Loucy (cell line): Measurements from ENCODE around the gene BAIAP2L1.

Experiments used
- H2AFZ ChIP-seq: fragments of 200-600 bp; sonication (generic); 2 replicates; pipeline ENCODE4 v1.6.0; 2016; ENCODE audit warnings: antibody characterized with exemption, mild to moderate bottlenecking, low read length, moderate library complexity
- H3F3A ChIP-seq: fragments of 200-600 bp; 2 replicates; pipeline ENCODE4 v1.6.0; 2016; ENCODE audit warnings: antibody characterized with exemption, low read depth, mild to moderate bottlenecking
- H3K27me3 ChIP-seq: fragments of 200-600 bp; sonication (generic); 2 replicates; pipeline ENCODE4 v1.6.1; 2014; ENCODE audit warnings: low read length, mild to moderate bottlenecking; ENCODE audit not compliant: insufficient read depth, poor library complexity, severe bottlenecking
- H3K36me3 ChIP-seq: fragments of 200-600 bp; sonication (generic); 2 replicates; pipeline ENCODE4 v1.6.1; 2016; ENCODE audit warnings: low read length; ENCODE audit not compliant: insufficient read depth
- H3K4me1 ChIP-seq: fragments of 200-600 bp; sonication (generic); 2 replicates; pipeline ENCODE4 v1.5.1; 2014; ENCODE audit warnings: low read length, mild to moderate bottlenecking; ENCODE audit not compliant: insufficient read depth, poor library complexity, severe bottlenecking
- H3K4me2 ChIP-seq: fragments of 200-600 bp; sonication (generic); 2 replicates; pipeline ENCODE4 v1.6.0; 2014; ENCODE audit warnings: antibody characterized with exemption, low read length, low read depth, mild to moderate bottlenecking; ENCODE audit not compliant: poor library complexity, severe bottlenecking
- H3K4me3 ChIP-seq: fragments of 200-600 bp; sonication (generic); 2 replicates; pipeline ENCODE4 v1.5.1; 2014; ENCODE audit warnings: low read length, mild to moderate bottlenecking, mixed read lengths; ENCODE audit not compliant: poor library complexity, severe bottlenecking
- H3K79me2 ChIP-seq: fragments of 200-600 bp; sonication (generic); 2 replicates; pipeline ENCODE4 v1.6.1; 2014; ENCODE audit warnings: low read length; ENCODE audit not compliant: insufficient read depth
- H3K9ac ChIP-seq: fragments of 200-600 bp; sonication (generic); 2 replicates; pipeline ENCODE4 v1.6.0; 2014; ENCODE audit warnings: mild to moderate bottlenecking, low read depth, low read length, moderate library complexity; ENCODE audit not compliant: poor library complexity, severe bottlenecking
- H3K9me2 ChIP-seq: fragments of 200-600 bp; sonication (generic); replicated peaks from 2 replicates; pipeline ENCODE4 v1.6.1; 2016; ENCODE audit warnings: low read depth, low read length, mixed read lengths
- H3K9me3 ChIP-seq: fragments of 200-600 bp; sonication (generic); 2 replicates; pipeline ENCODE4 v1.6.1; 2014; ENCODE audit warnings: mild to moderate bottlenecking, antibody characterized with exemption, low read length, low read depth; ENCODE audit not compliant: insufficient read depth
- H4K20me1 ChIP-seq: fragments of 200-600 bp; sonication (generic); 2 replicates; pipeline ENCODE4 v1.6.0; 2014; ENCODE audit warnings: antibody characterized with exemption, low read length, mild to moderate bottlenecking; ENCODE audit not compliant: insufficient read depth, poor library complexity, severe bottlenecking
- EZH2phosphoT487 ChIP-seq: fragments of 200-600 bp; IDR thresholded peaks from 2 replicates; pipeline ENCODE4 v1.6.1; 2018; ENCODE audit warnings: antibody characterized with exemption, mild to moderate bottlenecking, moderate library complexity, borderline replicate concordance
- TF ChIP-seq, protein P1 (sequence below): fragments of 200-600 bp; sonication (generic); conservative IDR thresholded peaks from 2 replicates; pipeline ENCODE4 v1.5.1; 2014; ENCODE audit warnings: mild to moderate bottlenecking, antibody characterized with exemption, low read length

BAIAP2L1 gene

DNA sequence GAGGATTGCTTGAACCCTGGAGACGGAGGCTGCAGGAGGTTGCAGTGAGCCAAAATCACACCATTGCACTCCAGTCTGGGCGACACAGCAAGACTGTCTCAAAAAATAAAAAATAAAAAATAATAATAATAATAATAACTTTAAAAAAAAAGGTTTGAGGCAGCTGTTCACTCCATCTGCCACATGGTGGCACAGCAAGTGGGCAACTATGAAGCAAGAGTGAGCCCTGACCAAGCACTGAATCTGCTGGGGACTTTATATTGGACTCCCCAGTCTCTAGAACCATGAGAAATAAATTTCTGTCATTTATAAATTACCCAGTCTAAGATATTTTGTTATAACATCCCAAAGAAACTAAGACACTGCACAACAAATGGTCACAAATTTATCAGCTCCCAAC is 134.1 kb downstream of the BAIAP2L1 start:
- Histone ChIP-seq H3K27me3 (no peaks in the 10 kb centered on the region), H3K4me3 (no peak overlapping the region), H3K9me3 (no peaks in the 10 kb centered on the region), H3K4me1 (peaks cover 7% of the 10 kb centered on the region), H3K79me2 (no peaks in the 10 kb centered on the region), H3K9me2 (no peaks in the 10 kb centered on the region), H2AFZ (no peak overlapping the region), H3K36me3 (no peaks in the 10 kb centered on the region), H3K4me2 (no peak overlapping the region), H3F3A (no peaks in the 10 kb centered on the region), H3K9ac (no peak overlapping the region), H4K20me1 (no peaks in the 10 kb centered on the region)
- TF ChIP-seq, protein P1, sequence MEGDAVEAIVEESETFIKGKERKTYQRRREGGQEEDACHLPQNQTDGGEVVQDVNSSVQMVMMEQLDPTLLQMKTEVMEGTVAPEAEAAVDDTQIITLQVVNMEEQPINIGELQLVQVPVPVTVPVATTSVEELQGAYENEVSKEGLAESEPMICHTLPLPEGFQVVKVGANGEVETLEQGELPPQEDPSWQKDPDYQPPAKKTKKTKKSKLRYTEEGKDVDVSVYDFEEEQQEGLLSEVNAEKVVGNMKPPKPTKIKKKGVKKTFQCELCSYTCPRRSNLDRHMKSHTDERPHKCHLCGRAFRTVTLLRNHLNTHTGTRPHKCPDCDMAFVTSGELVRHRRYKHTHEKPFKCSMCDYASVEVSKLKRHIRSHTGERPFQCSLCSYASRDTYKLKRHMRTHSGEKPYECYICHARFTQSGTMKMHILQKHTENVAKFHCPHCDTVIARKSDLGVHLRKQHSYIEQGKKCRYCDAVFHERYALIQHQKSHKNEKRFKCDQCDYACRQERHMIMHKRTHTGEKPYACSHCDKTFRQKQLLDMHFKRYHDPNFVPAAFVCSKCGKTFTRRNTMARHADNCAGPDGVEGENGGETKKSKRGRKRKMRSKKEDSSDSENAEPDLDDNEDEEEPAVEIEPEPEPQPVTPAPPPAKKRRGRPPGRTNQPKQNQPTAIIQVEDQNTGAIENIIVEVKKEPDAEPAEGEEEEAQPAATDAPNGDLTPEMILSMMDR: peak; percentile 34
- TF ChIP-seq EZH2phosphoT487: no peak

DNA sequence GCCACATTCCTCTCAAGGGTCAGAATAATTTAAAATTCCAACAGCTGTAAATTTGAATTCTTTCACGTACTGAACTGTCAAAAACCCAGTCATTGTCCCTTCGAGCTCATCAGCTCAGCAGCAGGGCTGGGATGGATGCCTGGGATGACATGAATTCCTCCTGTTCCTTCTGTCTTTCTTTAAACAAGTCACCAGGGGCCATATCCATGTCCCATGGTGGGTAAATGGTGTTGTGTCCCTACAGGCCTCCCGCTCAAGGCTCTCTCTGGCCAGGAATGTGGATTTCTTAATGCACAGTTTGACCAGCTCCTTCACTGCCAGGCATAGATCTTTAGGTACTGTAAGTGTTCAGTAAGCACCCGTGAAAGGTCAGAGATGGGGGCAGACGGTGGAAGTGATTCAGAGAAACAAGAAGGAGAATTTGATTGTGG is 135.0 kb downstream of the BAIAP2L1 start:
- Histone ChIP-seq H3K9me3 (no peaks in the 10 kb centered on the region), H3F3A (no peaks in the 10 kb centered on the region), H3K9ac (no peak overlapping the region), H3K27me3 (no peaks in the 10 kb centered on the region), H3K4me2 (no peak overlapping the region), H4K20me1 (no peaks in the 10 kb centered on the region), H3K4me1 (peaks cover 7% of the 10 kb centered on the region), H3K36me3 (no peaks in the 10 kb centered on the region), H3K79me2 (no peaks in the 10 kb centered on the region), H3K9me2 (no peaks in the 10 kb centered on the region), H3K4me3 (no peak overlapping the region), H2AFZ (no peak overlapping the region)
- TF ChIP-seq, protein P1: no peak
- no peak for TF ChIP-seq EZH2phosphoT487

DNA sequence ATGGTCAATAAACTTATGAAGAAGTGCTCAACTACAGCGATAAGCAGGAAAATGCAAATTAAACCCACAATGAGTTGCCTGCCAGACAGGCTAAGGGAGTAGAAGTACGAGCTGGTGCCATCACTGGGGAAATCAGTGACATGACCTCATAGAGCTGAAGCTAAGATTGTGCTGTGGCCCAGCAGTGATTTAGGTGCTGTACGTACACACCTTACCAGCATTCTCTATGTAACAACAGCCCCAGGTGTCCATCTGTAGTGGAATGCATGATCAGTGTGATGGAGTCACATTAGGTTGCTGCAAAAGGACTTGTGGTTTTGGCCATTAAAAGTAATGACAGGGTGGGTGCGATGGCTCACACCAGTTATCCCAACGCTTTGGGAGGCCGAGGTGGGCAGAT is 143.2 kb downstream of the BAIAP2L1 start:
- H2AFZ ChIP-seq: no peak overlapping the region

More for the DNA sequence above, 143.2 kb downstream of the BAIAP2L1 start:
- Histone ChIP-seq H3K9me3 (no peaks in the 10 kb centered on the region), H3K79me2 (peaks cover 17% of the 10 kb centered on the region), H3K9me2 (no peaks in the 10 kb centered on the region), H3K9ac (no peak overlapping the region), H3K4me3 (no peak overlapping the region), H4K20me1 (peaks cover 11% of the 10 kb centered on the region), H3F3A (no peaks in the 10 kb centered on the region), H3K27me3 (no peaks in the 10 kb centered on the region), H3K4me1 (peaks cover 13% of the 10 kb centered on the region), H3K4me2 (no peak overlapping the region), H3K36me3 (no peaks in the 10 kb centered on the region)
- TF ChIP-seq, protein P1: no peak
- no peak for TF ChIP-seq EZH2phosphoT487
